SU-DHL-6 (cell line): ENCODE measurements around the gene DENND1B.

Experiments used
- H2AFZ ChIP-seq: fragments of 200-600 bp; sonication (generic); 2 replicates; pipeline ENCODE4 v1.6.1; 2014; ENCODE audit warnings: low read depth, mild to moderate bottlenecking, moderate library complexity, mixed read lengths, antibody characterized with exemption, low read length; ENCODE audit not compliant: severe bottlenecking
- H3F3A ChIP-seq: fragments of 200-600 bp; shearing (Covaris generic); 2 replicates; pipeline ENCODE4 v1.6.0; 2016; ENCODE audit warnings: antibody characterized with exemption, mild to moderate bottlenecking; ENCODE audit not compliant: insufficient read depth
- H3K27ac ChIP-seq: fragments of 200-600 bp; sonication (generic); 2 replicates; pipeline ENCODE4 v1.5.1; 2016; ENCODE audit warnings: low read depth, mild to moderate bottlenecking, low read length, moderate library complexity, mixed read lengths
- H3K27me3 ChIP-seq: fragments of 200-600 bp; sonication (generic), shearing (Covaris generic); 2 replicates; pipeline ENCODE4 v1.6.0; 2014; ENCODE audit warnings: mild to moderate bottlenecking, low read length
- H3K36me3 ChIP-seq: fragments of 200-600 bp; sonication (generic); 2 replicates; pipeline ENCODE4 v1.6.1; 2014; ENCODE audit warnings: mild to moderate bottlenecking, low read length, mixed read lengths
- H3K4me2 ChIP-seq: fragments of 300-600, 200-600 bp; shearing (Covaris generic), sonication (generic); 2 replicates; pipeline ENCODE4 v1.6.0; 2014; ENCODE audit warnings: low read length, low read depth, mild to moderate bottlenecking; ENCODE audit not compliant: poor library complexity, severe bottlenecking
- H3K4me3 ChIP-seq: fragments of 200-600 bp; sonication (generic); 2 replicates; pipeline ENCODE4 v1.5.1; 2014; ENCODE audit warnings: antibody characterized with exemption, low read length, mild to moderate bottlenecking, mixed read lengths; ENCODE audit not compliant: insufficient read depth, poor library complexity, severe bottlenecking
- H3K79me2 ChIP-seq: fragments of 200-600 bp; sonication (generic); 2 replicates; pipeline ENCODE4 v1.6.1; 2014; ENCODE audit warnings: mild to moderate bottlenecking, low read length, moderate library complexity; ENCODE audit not compliant: insufficient read depth
- H3K9ac ChIP-seq: fragments of 200-600 bp; sonication (generic); 2 replicates; pipeline ENCODE4 v1.7.0; 2014; ENCODE audit warnings: mild to moderate bottlenecking, low read length
- H3K9me2 ChIP-seq: fragments of 200-600 bp; sonication (generic); replicated peaks from 2 replicates; pipeline ENCODE4 v1.6.1; 2014; ENCODE audit warnings: low read length; ENCODE audit not compliant: insufficient read depth
- H3K9me3 ChIP-seq: fragments of 200-600 bp; sonication (generic); 2 replicates; pipeline ENCODE4 v1.6.1; 2014; ENCODE audit warnings: low read length, mixed read lengths; ENCODE audit not compliant: insufficient read depth
- H4K20me1 ChIP-seq: fragments of 200-600 bp; sonication (generic); 2 replicates; pipeline ENCODE4 v1.6.1; 2014; ENCODE audit warnings: low read depth, mild to moderate bottlenecking, antibody characterized with exemption, low read length, moderate library complexity, mixed read lengths
- EZH2phosphoT487 ChIP-seq: fragments of 200-600 bp; sonication (generic), shearing (Covaris generic); conservative IDR thresholded peaks from 2 replicates; pipeline ENCODE4 v1.6.1; 2018; ENCODE audit warnings: mild to moderate bottlenecking, antibody characterized with exemption, low read length, moderate library complexity, mixed read lengths
- TF ChIP-seq, protein P1 (sequence below): fragments of 200-600 bp; sonication (generic); IDR thresholded peaks from one replicate; pipeline ENCODE4 v1.5.1; 2017; ENCODE audit warnings: antibody characterized with exemption, mild to moderate bottlenecking, low read length, moderate library complexity; ENCODE audit not compliant: insufficient read depth, poor library complexity, severe bottlenecking

The DENND1B gene

GRCh38 chr1:197776351-197777105 is 1.2 kb upstream of the DENND1B start:
- TF ChIP-seq EZH2phosphoT487: no peak
- TF ChIP-seq, protein P1, sequence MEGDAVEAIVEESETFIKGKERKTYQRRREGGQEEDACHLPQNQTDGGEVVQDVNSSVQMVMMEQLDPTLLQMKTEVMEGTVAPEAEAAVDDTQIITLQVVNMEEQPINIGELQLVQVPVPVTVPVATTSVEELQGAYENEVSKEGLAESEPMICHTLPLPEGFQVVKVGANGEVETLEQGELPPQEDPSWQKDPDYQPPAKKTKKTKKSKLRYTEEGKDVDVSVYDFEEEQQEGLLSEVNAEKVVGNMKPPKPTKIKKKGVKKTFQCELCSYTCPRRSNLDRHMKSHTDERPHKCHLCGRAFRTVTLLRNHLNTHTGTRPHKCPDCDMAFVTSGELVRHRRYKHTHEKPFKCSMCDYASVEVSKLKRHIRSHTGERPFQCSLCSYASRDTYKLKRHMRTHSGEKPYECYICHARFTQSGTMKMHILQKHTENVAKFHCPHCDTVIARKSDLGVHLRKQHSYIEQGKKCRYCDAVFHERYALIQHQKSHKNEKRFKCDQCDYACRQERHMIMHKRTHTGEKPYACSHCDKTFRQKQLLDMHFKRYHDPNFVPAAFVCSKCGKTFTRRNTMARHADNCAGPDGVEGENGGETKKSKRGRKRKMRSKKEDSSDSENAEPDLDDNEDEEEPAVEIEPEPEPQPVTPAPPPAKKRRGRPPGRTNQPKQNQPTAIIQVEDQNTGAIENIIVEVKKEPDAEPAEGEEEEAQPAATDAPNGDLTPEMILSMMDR: no peak
- peaks cover 25% of the 10 kb centered on the region for H3F3A ChIP-seq
- H3K79me2 ChIP-seq: peaks cover 32% of the 10 kb centered on the region
- peak overlapping the region; percentile 10 for H3K4me3 ChIP-seq
- H3K36me3 ChIP-seq: peaks cover 9% of the 10 kb centered on the region; the same call in 1 of the 2 replicates
- H3K9ac ChIP-seq: peak overlapping the region; percentile 85
- peak overlapping the region; percentile 87 for H3K4me2 ChIP-seq
- H3K27ac ChIP-seq: peak overlapping the region; percentile 89
- no peaks in the 10 kb centered on the region for H4K20me1 ChIP-seq
- no peaks in the 10 kb centered on the region for H3K27me3 ChIP-seq
- H2AFZ ChIP-seq: peak overlapping the region; percentile 85
- H3K9me2 ChIP-seq: no peaks in the 10 kb centered on the region
- H3K9me3 ChIP-seq: peaks cover 4% of the 10 kb centered on the region; the same call in 1 of the 2 replicates

GRCh38 chr1:197774466-197775281 is 606 bp downstream of the DENND1B start:
- Histone ChIP-seq H3K9me3 (peaks cover 4% of the 10 kb centered on the region; the same call in 1 of the 2 replicates), H3K27ac (peak overlapping the region; percentile 89), H3K27me3 (no peaks in the 10 kb centered on the region), H3K79me2 (peaks cover 45% of the 10 kb centered on the region), H2AFZ (peak overlapping the region; percentile 85), H3K9ac (peak overlapping the region; percentile 85), H3K36me3 (peaks cover 14% of the 10 kb centered on the region), H3K4me2 (peak overlapping the region; percentile 87), H3K4me3 (peak overlapping the region; percentile 80), H3F3A (peaks cover 30% of the 10 kb centered on the region), H3K9me2 (no peaks in the 10 kb centered on the region), H4K20me1 (no peaks in the 10 kb centered on the region)
- TF ChIP-seq, protein P1: no peak

DNA sequence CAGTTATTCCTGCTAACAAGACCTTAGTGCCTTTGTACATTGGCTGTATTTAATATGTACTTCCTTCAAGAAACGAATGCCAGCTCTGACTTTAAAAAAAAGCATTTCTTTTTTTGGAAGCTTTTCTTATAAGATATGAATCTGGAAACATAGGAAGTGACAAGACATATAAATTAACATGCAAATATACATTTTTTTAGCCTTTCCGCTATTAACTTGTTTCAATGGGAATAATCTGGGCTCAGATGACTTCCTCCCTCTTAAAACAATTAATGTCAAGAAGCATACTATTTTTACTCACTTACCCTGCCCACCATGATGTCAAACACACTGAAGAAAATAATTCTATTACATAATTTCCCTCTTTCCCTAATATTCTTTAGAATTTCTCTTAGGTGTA is 1.4 kb downstream of the DENND1B start:
- H4K20me1 ChIP-seq: no peaks in the 10 kb centered on the region
- TF ChIP-seq, protein P1: no peak
- no peak for TF ChIP-seq EZH2phosphoT487
- H2AFZ ChIP-seq: no peak overlapping the region
- no peaks in the 10 kb centered on the region for H3K9me3 ChIP-seq
- H3K27ac ChIP-seq: peak overlapping the region; percentile 89
- H3K79me2 ChIP-seq: peaks cover 53% of the 10 kb centered on the region
- H3K4me3 ChIP-seq: peak overlapping the region; percentile 80
- peak overlapping the region; percentile 85 for H3K9ac ChIP-seq
- peaks cover 38% of the 10 kb centered on the region for H3F3A ChIP-seq
- H3K9me2 ChIP-seq: no peaks in the 10 kb centered on the region
- H3K27me3 ChIP-seq: no peaks in the 10 kb centered on the region
- H3K36me3 ChIP-seq: peaks cover 8% of the 10 kb centered on the region
- peak overlapping the region; percentile 87 for H3K4me2 ChIP-seq
